ENCODE measurements around the gene CADPS.

DNA sequence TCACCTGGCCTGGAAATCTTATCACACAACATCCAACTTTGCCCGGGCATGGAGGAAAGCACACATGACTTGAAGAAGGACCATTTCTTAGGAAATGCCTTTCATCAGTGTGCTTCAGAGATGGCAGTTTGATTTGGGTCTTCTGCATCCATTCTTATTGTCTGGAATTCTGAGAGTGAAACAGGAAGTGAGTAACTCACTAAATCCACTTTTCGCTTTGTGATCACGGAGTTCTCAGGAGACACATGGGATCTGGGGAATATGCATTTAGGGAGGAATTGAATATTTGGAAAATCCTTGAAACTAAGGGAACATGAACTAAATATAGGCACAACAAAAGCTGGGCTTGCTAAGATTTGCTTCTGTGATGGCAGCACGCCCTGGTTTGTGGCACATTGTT, 289.4 kb downstream of the CADPS start:
- TF ChIP-seq, protein P1, sequence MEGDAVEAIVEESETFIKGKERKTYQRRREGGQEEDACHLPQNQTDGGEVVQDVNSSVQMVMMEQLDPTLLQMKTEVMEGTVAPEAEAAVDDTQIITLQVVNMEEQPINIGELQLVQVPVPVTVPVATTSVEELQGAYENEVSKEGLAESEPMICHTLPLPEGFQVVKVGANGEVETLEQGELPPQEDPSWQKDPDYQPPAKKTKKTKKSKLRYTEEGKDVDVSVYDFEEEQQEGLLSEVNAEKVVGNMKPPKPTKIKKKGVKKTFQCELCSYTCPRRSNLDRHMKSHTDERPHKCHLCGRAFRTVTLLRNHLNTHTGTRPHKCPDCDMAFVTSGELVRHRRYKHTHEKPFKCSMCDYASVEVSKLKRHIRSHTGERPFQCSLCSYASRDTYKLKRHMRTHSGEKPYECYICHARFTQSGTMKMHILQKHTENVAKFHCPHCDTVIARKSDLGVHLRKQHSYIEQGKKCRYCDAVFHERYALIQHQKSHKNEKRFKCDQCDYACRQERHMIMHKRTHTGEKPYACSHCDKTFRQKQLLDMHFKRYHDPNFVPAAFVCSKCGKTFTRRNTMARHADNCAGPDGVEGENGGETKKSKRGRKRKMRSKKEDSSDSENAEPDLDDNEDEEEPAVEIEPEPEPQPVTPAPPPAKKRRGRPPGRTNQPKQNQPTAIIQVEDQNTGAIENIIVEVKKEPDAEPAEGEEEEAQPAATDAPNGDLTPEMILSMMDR (conservative IDR thresholded peaks at IDR 0.05) = no peak
- TF ChIP-seq ZFX (IDR thresholded peaks at IDR 0.05) = no peak
